CD14-positive monocyte (primary cell): ENCODE data around the gene TRANK1. TPM values are rescaled to one million over a fixed set of nuclear protein-coding genes. Genes with fewer than 3 reads are reported as not detected.

ENCODE experiments used
- DNase-seq, 3 donors: peaks; one replicate each; pipeline ENCODE4 v3.0.0-alpha.2; 2011 to 2022
- H2AFZ ChIP-seq: 2 replicates; pipeline ENCODE4 v1.6.0; 2012; ENCODE audit warnings: mild to moderate bottlenecking, low read depth, low read length, inconsistent platforms; ENCODE audit not compliant: insufficient read depth, poor library complexity, severe bottlenecking
- H3K27ac ChIP-seq, 2 donors: 1 replicate in 1 of 2; 2 replicates in 1 of 2; pipeline ENCODE4 v1.5.1; 2012 to 2013; ENCODE audit warnings: low read length in 2 of 2, control low read depth in 1 of 2, inconsistent platforms in 1 of 2, low read depth in 1 of 2, mild to moderate bottlenecking in 1 of 2
- H3K27me3 ChIP-seq, 2 donors: one replicate each; pipeline versions ENCODE4 v1.6.0 to v1.6.1; 2011 to 2013; ENCODE audit warnings: low read length in 2 of 2; ENCODE audit not compliant: control insufficient read depth in 2 of 2, insufficient read depth in 2 of 2
- H3K36me3 ChIP-seq, 2 donors: replicated peaks in 1 of 2; 1 replicate in 1 of 2; 2 replicates in 1 of 2; pipeline versions ENCODE4 v1.5.1 to v1.6.1; 2012 to 2013; ENCODE audit warnings: low read length in 2 of 2, control low read depth in 1 of 2, inconsistent platforms in 1 of 2, mild to moderate bottlenecking in 1 of 2; ENCODE audit not compliant: insufficient read depth in 2 of 2, control insufficient read depth in 1 of 2
- H3K4me1 ChIP-seq, 2 donors: 1 replicate in 1 of 2; 2 replicates in 1 of 2; pipeline versions ENCODE4 v1.5.1 to v1.6.1; 2012 to 2013; ENCODE audit warnings: low read length in 2 of 2, control low read depth in 1 of 2, inconsistent platforms in 1 of 2, mild to moderate bottlenecking in 1 of 2, moderate library complexity in 1 of 2; ENCODE audit not compliant: insufficient read depth in 2 of 2, control insufficient read depth in 1 of 2
- H3K4me2 ChIP-seq: replicated peaks from 2 replicates; pipeline ENCODE3; 2012; ENCODE audit warnings: low read length, moderate library complexity, mild to moderate bottlenecking; ENCODE audit not compliant: poor library complexity, severe bottlenecking; ENCODE audit errors: extremely low read depth
- H3K4me3 ChIP-seq, 3 experiments: fragments of 200-600 bp in 1 of 3; sonication (generic) in 1 of 3; replicated peaks in 1 of 3; 1 replicate in 2 of 3; 2 replicates in 1 of 3; pipeline ENCODE4 v1.5.1; 2011 to 2013; ENCODE audit warnings: low read length in 3 of 3, mild to moderate bottlenecking in 3 of 3, control low read depth in 2 of 3, low read depth in 2 of 3, inconsistent platforms in 1 of 3, moderate library complexity in 1 of 3
- H3K79me2 ChIP-seq: 2 replicates; pipeline ENCODE4 v1.6.0; 2012; ENCODE audit warnings: mild to moderate bottlenecking, control low read depth, inconsistent platforms, low read length, moderate library complexity; ENCODE audit not compliant: insufficient read depth
- H3K9ac ChIP-seq: 2 replicates; pipeline ENCODE4 v1.6.0; 2017; ENCODE audit warnings: low read length, mild to moderate bottlenecking; ENCODE audit not compliant: insufficient read depth, poor library complexity, severe bottlenecking
- H3K9me3 ChIP-seq, 2 donors: replicated peaks in 1 of 2; 1 replicate in 1 of 2; 2 replicates in 1 of 2; pipeline versions ENCODE4 v1.5.1 to v1.6.1; 2012 to 2013; ENCODE audit warnings: low read length in 2 of 2, control low read depth in 1 of 2; ENCODE audit not compliant: control insufficient read depth in 1 of 2, insufficient read depth in 1 of 2
- H4K20me1 ChIP-seq: 2 replicates; pipeline ENCODE4 v1.6.0; 2012; ENCODE audit warnings: mild to moderate bottlenecking, low read length, control low read depth, moderate library complexity; ENCODE audit not compliant: insufficient read depth
- H3K27ac Mint-ChIP-seq, 7 donors: one replicate each; pipeline ENCODE4 v1.8.0; 2020; ENCODE audit warnings: mild to moderate bottlenecking in 7 of 7, mixed read lengths in 7 of 7, moderate library complexity in 6 of 7, inconsistent platforms in 2 of 7
- H3K27me3 Mint-ChIP-seq, 3 donors: one replicate each; pipeline ENCODE4 v1.8.0; 2021 to 2022; ENCODE audit warnings: low read depth in 3 of 3, mild to moderate bottlenecking in 3 of 3, mixed read lengths in 3 of 3, moderate library complexity in 3 of 3, inconsistent platforms in 1 of 3
- H3K36me3 Mint-ChIP-seq, 2 donors: one replicate each; pipeline ENCODE4 v1.8.0; 2020; ENCODE audit warnings: mixed read lengths in 2 of 2, inconsistent platforms in 1 of 2, mild to moderate bottlenecking in 1 of 2
- H3K4me1 Mint-ChIP-seq: one replicate; pipeline ENCODE4 v1.8.0; 2020; ENCODE audit warnings: mild to moderate bottlenecking, mixed read lengths
- H3K4me3 Mint-ChIP-seq, 2 donors: one replicate each; pipeline ENCODE4 v1.8.0; 2020; ENCODE audit warnings: mild to moderate bottlenecking in 2 of 2, mixed read lengths in 2 of 2, moderate library complexity in 1 of 2
- H3K9me3 Mint-ChIP-seq, 7 donors: one replicate each; pipeline ENCODE4 v1.8.0; 2020 to 2022; ENCODE audit warnings: mixed read lengths in 7 of 7, mild to moderate bottlenecking in 6 of 7, moderate library complexity in 6 of 7, inconsistent platforms in 2 of 7
- CTCF ChIP-seq: fragments of 200-600 bp; IDR thresholded peaks from one replicate; pipeline ENCODE4 v1.8.0; 2022; ENCODE audit warnings: antibody characterized with exemption, mild to moderate bottlenecking
- whole genome bisulfite sequencing: methylation state at CpG from one replicate; pipeline ENCODE4 v1.1.5; 2013; ENCODE audit warnings: missing lambda C conversion rate; ENCODE audit not compliant: insufficient coverage; 5-methylcytosine and 5-hydroxymethylcytosine counted together
- intact Hi-C, 2 donors: fragments of 100-400 bp; cut with micrococcal nuclease; formaldehyde crosslinking; loops; one replicate each; pipeline versions ENCODE4 v1.15.0 to v1.15.1; 2023
- polyA plus RNA-seq, 3 donors: library from polyadenylated mRNA; depleted of rRNA in 1 of 3; unstranded in 2 of 3; stranded (reverse) in 1 of 3; fragments of 300-500 nt in 2 of 3; fragments of >200 nt in 1 of 3; fragmentation: Illumina TruSeq in 2 of 3; gene quantifications; 1 replicate in 2 of 3; 2 replicates in 1 of 3; pipeline ENCODE4 v1.2.3, GENCODE V29; 2012 to 2021

The TRANK1 gene
- polyA plus RNA-seq, 3 donors: 2.8 to 6.3 (median 5.8) TPM

- Histone ChIP-seq H3K9me3 (no peaks in the 10 kb centered on the region), H3K27me3 (no peaks in the 10 kb centered on the region), H3K4me2 (no peak overlapping the region), H3K4me3 (no peak overlapping the region), H3K79me2 (no peaks in the 10 kb centered on the region), H3K4me1 (peaks cover 27 to 38% of the 10 kb centered on the region in 2 donors), H3K27ac (no peak overlapping the region), H2AFZ (no peak overlapping the region), H3K9ac (no peak overlapping the region), H3K36me3 (peaks cover 4 to 10% of the 10 kb centered on the region in 2 donors), H4K20me1 (no peaks in the 10 kb centered on the region)
- WGBS: 48% methylated on average over 7 of the region's 10 CpGs
- H3K4me3 Mint-ChIP-seq: no peak overlapping the region
- H3K9me3 Mint-ChIP-seq: no peaks in the 10 kb centered on the region
- no peak for DNase-seq
- no peak overlapping the region for H3K27ac Mint-ChIP-seq
- peaks cover 29% of the 10 kb centered on the region for H3K4me1 Mint-ChIP-seq
- H3K27me3 Mint-ChIP-seq: peaks cover 0 to 2% (median 0%) of the 10 kb centered on the region in 3 donors
- H3K36me3 Mint-ChIP-seq: peaks cover 19 to 43% of the 10 kb centered on the region in 2 donors
- TF ChIP-seq CTCF: no peak
- intact Hi-C loops: loop anchor here in 1 of 2 donors (10.0 kb wide), 1 partner anchor 332 kb away; no protein-coding TSS in a partner anchor
Observed at GRCh38 chr3:36903119-36903882, 41.6 kb downstream of the TRANK1 start.

GRCh38 chr3:36901588-36901987 lies 43.3 kb downstream of the TRANK1 start:
- no peak for DNase-seq
- Mint-ChIP-seq H3K9me3 (no peaks in the 10 kb centered on the region), H3K27ac (no peak overlapping the region), H3K4me1 (peaks cover 27% of the 10 kb centered on the region), H3K36me3 (peaks cover 32 to 54% of the 10 kb centered on the region in 2 donors), H3K4me3 (no peak overlapping the region), H3K27me3 (peaks cover 0 to 2% (median 0%) of the 10 kb centered on the region in 3 donors)
- intact Hi-C loops: loop anchor here in 1 of 2 donors (10.0 kb wide), 1 partner anchor 333 kb away; no protein-coding TSS in a partner anchor
- Histone ChIP-seq H3K4me2 (no peak overlapping the region), H4K20me1 (no peaks in the 10 kb centered on the region), H3K27ac (no peak overlapping the region), H2AFZ (no peak overlapping the region), H3K9ac (no peak overlapping the region), H3K4me1 (peaks cover 17 to 25% of the 10 kb centered on the region in 2 donors), H3K79me2 (no peaks in the 10 kb centered on the region), H3K27me3 (no peaks in the 10 kb centered on the region), H3K36me3 (peaks cover 4 to 21% of the 10 kb centered on the region in 2 donors), H3K9me3 (no peaks in the 10 kb centered on the region), H3K4me3 (no peak overlapping the region)
- no peak for TF ChIP-seq CTCF
- WGBS: 100% methylated on average over 2 of the region's 4 CpGs
